Adipose tissue (tissue), 3 donors: ENCODE data around the gene ZSCAN1. TPM values are rescaled to one million over a fixed set of nuclear protein-coding genes. Genes with fewer than 3 reads are reported as not detected.

ENCODE experiments used
- H3K27ac ChIP-seq: one replicate; pipeline ENCODE4 v1.5.1; 2013; ENCODE audit warnings: low read depth, low read length
- WGBS, 3 donors: extraction: QIAGEN DNeasy Blood & Tissue Kit; methylation state at CpG; one replicate each; pipeline ENCODE4 v1.1.7; 2013; 5-methylcytosine and 5-hydroxymethylcytosine counted together
- polyA plus RNA-seq, 3 donors: library from polyadenylated mRNA; stranded (reverse); fragments of 200-250 nt; gene quantifications; one replicate each; pipeline ENCODE4 v1.2.3, GENCODE V29; 2013
- donor health status: healthy with polysubstance abuse.
- donor health status: Bipolar disorder and iron deficiency.
- donor health status: healthy.

The ZSCAN1 gene
- polyA plus RNA-seq, 3 donors = 0.11 to 0.28 TPM; not detected in 1

GRCh38 chr19:58059671-58060078 lies 25.9 kb downstream of the ZSCAN1 start:
- H3K27ac ChIP-seq = peak overlapping the region; percentile 60
- 3 to 17% (median 10%) methylated on average over 28 of the region's 28 CpGs for WGBS, 3 donors

GRCh38 chr19:58060231-58060630 lies 26.4 kb downstream of the ZSCAN1 start:
- 70 to 90% (median 83%) methylated on average over 22 to 24 of the region's 24 CpGs for WGBS, 3 donors
- no peak overlapping the region for H3K27ac ChIP-seq

DNA sequence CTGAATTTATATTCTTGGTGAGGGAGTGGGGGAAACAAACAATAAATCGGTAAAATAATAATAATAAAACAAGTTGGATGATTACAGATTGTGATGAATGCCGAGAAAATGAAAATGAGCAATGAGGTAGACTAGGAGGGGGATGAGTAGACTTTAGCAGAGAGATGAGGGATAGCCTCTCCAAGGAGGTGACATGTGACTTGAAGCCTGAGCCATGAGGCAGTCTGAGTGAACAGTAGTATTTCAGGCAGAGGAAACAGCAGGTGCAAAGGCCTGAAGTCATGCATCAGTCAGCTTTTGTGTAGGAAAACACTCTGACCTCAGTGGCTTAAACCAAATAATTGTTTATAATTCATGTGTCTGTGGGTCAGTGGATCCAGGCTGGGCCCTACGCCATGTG lies 29.9 kb downstream of the ZSCAN1 start:
- WGBS, 3 donors = 95 to 98% (median 96%) methylated on average over 3 of the region's 3 CpGs
- no peak overlapping the region for H3K27ac ChIP-seq

- WGBS, 3 donors = 96 to 98% (median 97%) methylated on average over 15 of the region's 15 CpGs
Observed at GRCh38 chr19:58067240-58067912, 33.6 kb downstream of the ZSCAN1 start.

GRCh38 chr19:58079792-58080191 lies 46.0 kb downstream of the ZSCAN1 start:
- H3K27ac ChIP-seq = no peak overlapping the region
- 90 to 94% (median 91%) methylated on average over 10 of the region's 10 CpGs for WGBS, 3 donors

More at GRCh38 chr19:58067240-58067912, 33.6 kb downstream of the ZSCAN1 start:
- H3K27ac ChIP-seq = no peak overlapping the region

DNA sequence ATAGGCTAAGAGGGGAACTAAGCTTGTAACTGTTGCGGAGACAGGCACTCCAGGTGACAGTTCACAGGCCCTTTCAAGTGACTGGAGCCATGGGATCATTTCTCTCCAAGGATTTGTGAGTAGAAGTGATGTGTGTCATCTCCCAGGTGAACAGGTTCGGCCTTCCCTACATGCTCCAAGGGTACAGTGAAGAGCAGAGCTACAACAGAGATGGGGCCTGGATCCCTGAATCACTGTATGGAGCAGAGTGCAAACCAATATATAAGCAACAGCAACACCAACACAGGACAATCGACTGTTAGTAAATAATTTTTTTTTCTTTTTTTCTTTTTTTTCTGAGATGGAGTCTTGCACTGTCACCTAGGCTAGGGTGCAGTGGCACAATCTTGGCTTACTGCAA lies 49.2 kb downstream of the ZSCAN1 start:
- no peak overlapping the region for H3K27ac ChIP-seq
- WGBS, 3 donors = 95 to 96% (median 96%) methylated on average over 3 of the region's 3 CpGs

GRCh38 chr19:58084596-58085347 lies 50.9 kb downstream of the ZSCAN1 start:
- WGBS, 3 donors = 96 to 98% (median 97%) methylated on average over 47 to 69 of the region's 69 CpGs
- no peak overlapping the region for H3K27ac ChIP-seq

- no peak overlapping the region for H3K27ac ChIP-seq
- WGBS, 3 donors = 95 to 97% (median 95%) methylated on average over 27 to 29 of the region's 29 CpGs
Observed at GRCh38 chr19:58085348-58085875, 51.6 kb downstream of the ZSCAN1 start.

DNA sequence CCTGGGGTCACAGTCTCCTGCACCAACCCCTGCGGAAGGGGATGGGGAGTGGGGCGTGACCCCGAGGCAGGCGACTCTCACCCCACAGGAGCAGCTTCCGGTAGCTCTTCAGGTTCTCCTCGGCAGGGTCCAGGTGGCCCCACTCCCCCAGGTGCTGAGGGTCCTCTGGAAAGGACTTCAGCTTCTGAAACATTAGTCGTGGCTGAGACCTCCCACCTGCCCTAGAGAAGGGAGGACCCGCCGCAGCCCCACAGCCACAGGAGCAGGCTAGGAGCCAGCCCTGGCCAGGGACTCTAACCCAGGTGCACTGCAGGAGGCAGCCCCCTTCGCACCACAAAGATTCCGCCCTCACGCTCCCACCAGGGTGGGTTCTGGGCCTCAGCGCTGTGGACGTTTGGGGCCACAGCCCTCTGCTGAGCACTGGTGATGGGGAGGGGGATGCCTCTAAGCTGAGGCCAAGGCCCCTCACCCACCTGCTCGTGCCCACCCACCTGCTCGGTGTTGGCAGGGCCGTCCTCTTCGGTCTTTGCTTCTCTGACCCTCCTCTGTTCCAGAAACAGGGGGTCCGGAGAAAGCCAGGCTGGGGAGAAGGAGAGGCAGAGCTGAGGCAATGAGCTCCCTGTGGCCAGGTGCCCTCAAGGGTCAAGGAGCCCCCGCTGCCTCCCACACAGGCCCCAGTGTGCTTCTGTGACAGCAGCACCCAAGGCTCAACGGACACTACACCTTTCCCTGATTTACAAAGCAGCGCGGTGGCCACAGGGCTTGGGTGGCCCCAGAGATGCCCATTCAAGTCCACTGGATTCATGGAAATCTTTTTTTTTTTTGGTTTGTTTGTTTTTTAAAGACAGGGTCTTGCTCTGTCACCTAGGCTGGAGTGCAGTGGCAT lies 53.2 kb downstream of the ZSCAN1 start:
- no peak overlapping the region for H3K27ac ChIP-seq
- 95 to 96% (median 96%) methylated on average over 21 to 23 of the region's 23 CpGs for WGBS, 3 donors

DNA sequence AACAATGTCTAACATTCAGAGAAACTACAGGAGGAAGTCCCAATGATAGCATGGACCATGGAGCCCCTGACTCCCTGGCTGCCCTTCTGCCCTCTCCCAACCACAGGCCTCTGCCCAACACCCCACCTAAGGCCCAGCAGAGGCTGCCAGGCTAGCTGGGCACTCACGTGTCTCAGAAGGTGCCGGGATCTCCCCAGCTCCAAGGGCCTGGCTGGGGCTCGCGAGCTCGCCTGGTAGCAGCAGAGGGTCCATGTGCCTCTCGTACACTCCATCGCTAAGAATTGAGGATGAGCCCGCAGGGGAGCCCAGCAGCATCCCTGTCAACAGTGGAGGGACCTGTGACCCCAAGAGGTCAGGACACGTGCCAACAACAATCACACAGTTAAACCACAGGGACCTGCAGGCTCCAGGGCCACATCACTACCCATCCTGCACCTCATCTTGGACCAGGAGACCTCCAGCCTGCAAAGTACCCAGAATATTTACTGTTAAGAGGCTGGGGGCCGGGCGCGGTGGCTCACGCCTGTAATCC lies 54.8 kb downstream of the ZSCAN1 start:
- H3K27ac ChIP-seq = no peak overlapping the region
- 97 to 99% (median 97%) methylated on average over 13 of the region's 13 CpGs for WGBS, 3 donors

DNA sequence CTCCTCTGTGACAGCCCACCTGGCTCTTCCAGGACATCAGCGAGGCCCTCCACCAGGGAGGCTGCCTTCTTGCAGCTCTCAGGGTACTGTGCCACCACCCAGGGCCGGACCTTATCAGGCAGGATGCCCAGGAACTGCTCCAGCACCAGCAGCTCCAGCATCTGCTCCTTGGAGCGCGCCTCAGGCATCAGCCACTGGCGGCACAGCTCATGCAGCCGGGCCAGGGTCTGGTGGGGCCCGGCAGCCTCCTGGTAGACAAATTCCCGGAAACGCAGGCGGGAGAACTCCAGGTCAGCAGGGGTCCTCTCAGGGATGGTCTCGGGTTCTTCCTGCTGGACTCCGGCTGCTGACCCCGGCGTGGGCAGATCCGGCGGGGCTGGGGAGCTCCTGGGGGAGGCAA lies 56.0 kb downstream of the ZSCAN1 start:
- 95 to 98% (median 96%) methylated on average over 16 of the region's 16 CpGs for WGBS, 3 donors
- no peak overlapping the region for H3K27ac ChIP-seq

GRCh38 chr19:58091251-58091995 lies 57.6 kb downstream of the ZSCAN1 start:
- 82 to 86% (median 82%) methylated on average over 11 of the region's 11 CpGs for WGBS, 3 donors
- no peak overlapping the region for H3K27ac ChIP-seq

DNA sequence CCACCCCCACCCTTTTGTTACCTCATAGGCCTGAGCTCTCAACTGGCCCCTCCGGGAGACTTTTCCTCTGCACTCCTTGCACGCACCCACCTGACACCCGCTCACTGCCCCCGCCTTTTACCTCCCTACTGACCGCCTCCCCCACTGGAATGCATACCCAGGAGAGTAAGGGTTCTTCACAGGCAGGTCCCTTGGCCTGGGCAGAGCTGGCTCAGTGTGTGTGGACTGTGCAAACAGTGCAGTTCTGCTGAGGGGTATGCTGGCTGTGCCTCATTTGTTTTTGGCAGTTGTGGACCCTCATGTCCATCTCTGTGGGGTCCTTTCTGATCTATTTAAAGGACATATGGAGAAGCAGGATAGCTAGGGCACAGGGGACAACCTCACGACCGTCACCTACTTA lies 59.2 kb downstream of the ZSCAN1 start:
- WGBS, 3 donors = 91 to 97% (median 92%) methylated on average over 7 of the region's 7 CpGs
- H3K27ac ChIP-seq = no peak overlapping the region

GRCh38 chr19:58095328-58095727 lies 61.5 kb downstream of the ZSCAN1 start:
- 93 to 98% (median 95%) methylated on average over 10 of the region's 10 CpGs for WGBS, 3 donors
- no peak overlapping the region for H3K27ac ChIP-seq

GRCh38 chr19:58096884-58097283 lies 63.1 kb downstream of the ZSCAN1 start:
- WGBS, 3 donors = 86 to 89% (median 87%) methylated on average over 13 of the region's 13 CpGs
- H3K27ac ChIP-seq = no peak overlapping the region

- 18 to 46% (median 43%) methylated on average over 5 to 8 of the region's 8 CpGs for WGBS, 3 donors
- H3K27ac ChIP-seq = no peak overlapping the region
Observed at GRCh38 chr19:58097349-58097748, 63.5 kb downstream of the ZSCAN1 start.

DNA sequence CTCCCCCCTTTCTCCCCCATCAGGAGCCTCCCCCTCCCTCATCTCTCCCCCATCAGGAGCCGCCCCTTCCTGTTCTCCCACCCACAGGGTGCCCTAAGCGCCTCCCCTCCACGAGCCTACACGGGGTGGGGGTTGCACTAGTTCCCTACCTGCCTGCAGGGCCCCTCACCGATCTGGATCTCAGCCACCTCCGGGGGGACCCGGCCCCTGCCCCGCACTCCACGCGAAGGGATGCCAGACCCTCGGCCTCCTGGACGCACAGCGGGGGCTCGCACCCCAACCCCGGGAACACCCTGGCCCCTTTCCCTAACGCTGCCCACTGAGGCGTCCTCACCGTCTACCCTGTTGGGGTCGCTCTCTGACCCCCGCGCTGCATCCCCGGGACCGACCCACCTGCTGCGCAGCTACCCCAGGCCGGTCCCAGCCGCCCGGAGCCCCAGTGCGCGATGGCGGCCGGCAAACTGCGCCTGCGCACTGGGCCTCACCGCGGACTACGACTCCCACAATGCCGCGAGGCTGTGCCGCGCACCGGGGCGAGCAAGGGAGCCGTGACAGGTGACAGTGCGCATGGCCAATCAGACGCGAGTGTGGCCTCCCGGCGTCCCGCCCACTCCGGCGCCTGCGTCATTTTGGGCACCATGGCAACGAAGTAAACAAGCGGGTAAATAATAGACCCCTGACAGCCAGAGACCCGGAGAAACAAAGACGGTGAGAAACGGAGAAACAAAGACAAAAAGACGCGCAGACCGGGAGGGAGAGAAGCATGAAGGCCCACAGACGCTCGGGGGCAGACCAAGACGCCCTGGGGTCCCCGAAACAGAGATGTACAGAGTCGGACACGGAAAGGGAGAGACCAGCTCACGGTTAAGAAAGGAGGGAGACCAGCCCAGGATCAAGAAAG lies 64.2 kb downstream of the ZSCAN1 start, which contains the start of gene ZSCAN18:
Gene ZSCAN18 (minus strand): TSS at position 451 of the 901 bp plus-strand sequence. CDS start 7,964 bp downstream, outside the sequence.
- H3K27ac ChIP-seq = peak within 1 kb of the TSS; percentile 89
- 1% methylated on average over 65 to 67 of the region's 67 CpGs for WGBS, 3 donors
